Posterior cingulate gyrus (tissue), 11 donors: ENCODE results near the gene PLCB1.

ENCODE experiments used
- DNase-seq, 10 donors: peaks; one replicate each; pipeline versions ENCODE4 v3.0.0 to v3.0.0-alpha.2; 2020 to 2021; ENCODE audit warnings: mixed read lengths in 3 of 10
- intact Hi-C: fragments of 100-400 bp; cut with DNase I; formaldehyde crosslinking; loops from one replicate; pipeline ENCODE4 v1.15.1; 2023

Gene PLCB1

GRCh38 chr20:8205996-8206395 is 73.9 kb downstream of the PLCB1 start:
- intact Hi-C loops, result no loop called here
- DNase-seq, result no peak

- intact Hi-C loops, result no loop called here
- DNase-seq, result no peak
Measured at GRCh38 chr20:8208226-8208625, 76.2 kb downstream of the PLCB1 start.

DNA sequence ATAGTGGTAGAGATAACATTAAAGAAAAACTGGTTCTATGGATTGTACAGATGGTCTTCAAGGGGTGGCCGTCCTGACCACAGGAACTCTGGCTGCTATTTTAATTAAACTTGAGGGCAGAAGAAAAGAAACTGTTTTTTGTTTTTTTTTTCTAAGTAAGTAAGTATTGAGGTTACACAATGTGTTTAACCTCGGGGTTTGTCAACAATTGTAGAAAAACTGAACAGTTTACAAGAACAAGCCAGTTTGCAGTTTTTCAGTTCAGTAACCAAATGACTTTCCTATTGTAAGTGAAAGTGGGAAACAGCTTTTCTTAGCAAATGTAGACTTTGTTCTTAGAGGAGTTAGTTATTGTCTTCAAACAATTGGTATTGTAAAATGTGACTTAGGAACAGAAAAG is 77.0 kb downstream of the PLCB1 start:
- intact Hi-C loops, result no loop called here
- no peak for DNase-seq

DNA sequence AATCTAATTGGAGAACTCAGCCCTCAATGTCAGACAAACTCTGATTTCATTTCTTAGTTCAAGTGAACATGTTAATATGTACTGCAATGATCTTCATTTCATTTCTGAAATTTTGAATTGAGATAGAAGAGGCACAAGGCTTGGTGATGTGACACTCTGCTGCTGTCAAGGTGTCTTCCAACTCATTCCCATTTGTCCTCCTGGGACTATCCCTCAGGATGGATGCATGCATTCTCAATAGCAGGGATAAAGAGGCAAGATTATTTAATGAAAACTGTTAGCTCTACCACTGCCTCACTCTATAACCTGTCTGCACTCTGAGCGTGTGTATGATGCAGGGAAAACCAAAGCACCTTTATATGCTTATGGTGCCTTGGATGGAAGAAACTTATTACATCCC is 78.7 kb downstream of the PLCB1 start:
- intact Hi-C loops, result no loop called here
- no peak for DNase-seq

DNA sequence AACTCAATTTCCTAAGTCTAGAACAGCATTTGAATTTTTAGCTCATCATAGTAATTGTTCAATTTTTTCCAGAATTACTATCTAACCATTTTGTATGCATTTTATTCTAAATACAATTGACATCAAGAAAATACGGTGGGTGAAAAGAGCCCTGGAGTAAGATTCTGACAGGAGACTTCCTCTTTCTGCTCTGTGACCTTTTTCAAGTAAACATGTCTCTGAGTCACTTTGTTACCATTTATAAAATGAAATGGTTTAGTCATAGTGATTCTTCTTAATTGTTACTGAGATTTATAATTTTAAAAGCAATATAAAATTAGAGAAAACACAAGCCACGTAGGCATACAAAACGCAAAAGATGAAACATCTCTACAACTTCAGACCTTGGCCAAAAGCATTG is 80.2 kb downstream of the PLCB1 start:
- DNase-seq, result no peak
- intact Hi-C loops, result no loop called here

GRCh38 chr20:8213270-8213669 is 81.2 kb downstream of the PLCB1 start:
- intact Hi-C loops, result no loop called here

GRCh38 chr20:8213831-8214587 is 81.9 kb downstream of the PLCB1 start:
- intact Hi-C loops, result no loop called here
- no peak for DNase-seq

More at GRCh38 chr20:8213270-8213669, 81.2 kb downstream of the PLCB1 start:
- no peak for DNase-seq

GRCh38 chr20:8215361-8215781 is 83.3 kb downstream of the PLCB1 start:
- no peak for DNase-seq
- intact Hi-C loops, result no loop called here

GRCh38 chr20:8216375-8217200 is 84.5 kb downstream of the PLCB1 start:
- DNase-seq, result no peak
- intact Hi-C loops, result no loop called here

DNA sequence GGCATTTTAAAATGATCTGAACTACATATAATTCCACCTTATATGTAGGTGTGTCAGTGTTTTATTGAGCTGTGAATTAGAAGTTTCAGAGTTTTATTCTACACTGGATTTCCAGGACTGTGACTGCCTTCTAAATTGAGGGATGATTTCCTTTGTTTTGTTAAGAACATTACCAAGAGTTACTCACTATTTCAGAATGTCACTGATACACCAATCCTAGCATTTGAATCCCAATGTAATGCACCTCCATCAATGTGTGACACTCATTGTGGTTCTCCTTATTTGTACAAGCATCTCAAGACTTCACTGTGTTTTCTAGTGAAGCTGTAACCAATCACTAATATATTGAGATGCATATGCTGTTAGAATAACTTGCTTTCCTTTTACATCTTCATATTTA is 86.8 kb downstream of the PLCB1 start:
- DNase-seq, result no peak

DNA sequence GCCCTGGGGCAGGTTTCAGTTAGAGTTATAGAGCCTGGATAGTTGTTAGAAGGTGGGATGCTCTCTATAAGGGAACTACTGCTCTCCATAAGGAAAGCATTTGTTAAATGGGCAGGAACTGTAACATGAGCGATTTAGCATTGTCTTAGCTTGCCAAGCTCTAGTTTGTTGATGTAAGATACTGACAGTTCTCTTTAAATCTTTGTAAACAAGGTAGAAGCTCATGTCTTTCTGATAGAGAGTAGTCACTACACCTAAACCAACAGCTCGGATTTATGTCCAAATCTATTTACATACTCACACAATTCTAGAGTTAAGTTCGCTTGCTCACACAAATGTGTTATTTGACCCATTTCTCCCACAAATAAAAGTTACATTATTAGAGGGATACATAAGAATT is 87.3 kb downstream of the PLCB1 start:
- DNase-seq, result no peak
- intact Hi-C loops, result no loop called here

More for the DNA sequence above, 86.8 kb downstream of the PLCB1 start:
- intact Hi-C loops, result no loop called here

- intact Hi-C loops, result no loop called here
- no peak for DNase-seq
Measured at GRCh38 chr20:8220716-8221115, 88.7 kb downstream of the PLCB1 start.

DNA sequence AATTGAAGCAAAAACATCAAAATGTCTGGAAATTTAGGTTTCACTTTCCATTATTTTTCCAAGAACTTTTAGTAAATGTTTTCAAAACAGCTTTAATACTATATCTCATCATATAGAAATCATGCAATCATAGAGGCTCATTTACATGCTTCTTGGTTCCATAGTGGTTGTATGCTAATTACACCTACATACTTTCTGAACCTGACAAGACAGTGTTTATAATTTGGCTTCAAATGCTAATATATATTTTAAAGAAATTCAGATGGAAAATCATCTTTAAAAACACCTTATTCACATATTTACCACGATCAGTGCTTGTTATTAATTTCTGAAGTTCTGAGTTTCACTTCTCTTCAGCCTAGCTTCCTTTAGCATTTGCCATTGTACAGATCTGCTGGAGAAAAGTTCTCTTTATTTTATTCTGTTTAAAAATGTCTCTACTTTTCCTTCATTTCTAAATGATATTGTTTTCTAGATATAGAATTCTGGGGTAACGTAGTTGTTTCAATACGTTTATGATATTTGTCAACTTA is 89.9 kb downstream of the PLCB1 start:
- intact Hi-C loops, result no loop called here
- no peak for DNase-seq

DNA sequence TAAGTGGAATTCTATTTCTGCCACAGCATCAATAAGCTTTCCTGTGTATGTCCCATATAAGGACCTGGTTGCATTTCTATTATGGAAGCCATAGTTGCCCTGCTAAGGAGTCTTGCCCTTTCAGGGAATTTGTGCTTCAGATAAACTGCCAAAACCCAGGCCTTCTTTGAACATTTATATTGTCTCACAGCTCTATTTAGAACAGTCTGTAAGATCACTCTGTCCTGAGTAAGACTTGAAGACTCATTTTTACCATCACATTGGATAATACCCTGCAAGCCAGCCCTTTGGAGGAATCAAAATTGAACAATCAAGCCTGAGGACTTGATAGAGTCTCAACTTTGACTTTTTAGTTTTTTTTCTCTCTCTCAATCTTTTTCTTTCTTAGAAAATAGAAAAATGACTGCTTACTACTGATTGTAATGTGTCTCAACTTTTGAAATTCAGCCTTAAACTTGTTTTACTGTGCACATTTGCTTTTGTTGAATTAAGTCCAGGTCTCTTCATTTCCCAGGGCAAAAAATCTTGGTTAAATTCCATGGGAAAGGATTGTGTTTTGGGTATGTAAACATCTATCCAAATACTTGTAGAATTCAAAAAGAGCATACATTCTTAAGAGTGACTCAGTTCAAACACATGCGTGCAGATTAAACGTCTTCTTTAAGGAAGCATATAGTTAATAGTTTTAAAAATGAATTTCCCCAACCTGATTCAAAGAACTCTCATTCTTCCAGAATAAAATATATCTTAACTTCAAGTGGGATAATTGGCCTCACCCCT is 91.2 kb downstream of the PLCB1 start:
- DNase-seq, result no peak
- intact Hi-C loops, result no loop called here

GRCh38 chr20:8225658-8226057 is 93.6 kb downstream of the PLCB1 start:
- DNase-seq, result no peak
- intact Hi-C loops, result no loop called here

DNA sequence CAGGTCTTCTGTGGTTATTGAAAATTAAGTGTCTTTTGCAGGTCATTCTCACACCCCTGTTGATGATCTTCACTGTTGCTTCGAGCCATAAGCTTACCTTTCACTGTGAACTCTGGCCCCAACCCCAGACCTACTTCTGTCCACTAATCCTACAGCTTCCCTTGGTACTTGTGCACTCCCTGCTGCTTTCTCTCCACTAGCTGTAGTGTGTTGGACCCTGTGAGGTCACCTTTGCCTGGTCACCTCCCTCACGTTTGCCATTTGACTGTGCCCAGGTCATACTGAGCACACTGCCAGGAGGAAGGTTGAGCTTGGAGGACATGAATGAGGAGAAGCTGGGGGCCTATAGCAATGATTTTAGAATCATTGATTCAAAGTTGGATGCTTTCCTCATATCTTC is 94.0 kb downstream of the PLCB1 start:
- intact Hi-C loops, result no loop called here

DNA sequence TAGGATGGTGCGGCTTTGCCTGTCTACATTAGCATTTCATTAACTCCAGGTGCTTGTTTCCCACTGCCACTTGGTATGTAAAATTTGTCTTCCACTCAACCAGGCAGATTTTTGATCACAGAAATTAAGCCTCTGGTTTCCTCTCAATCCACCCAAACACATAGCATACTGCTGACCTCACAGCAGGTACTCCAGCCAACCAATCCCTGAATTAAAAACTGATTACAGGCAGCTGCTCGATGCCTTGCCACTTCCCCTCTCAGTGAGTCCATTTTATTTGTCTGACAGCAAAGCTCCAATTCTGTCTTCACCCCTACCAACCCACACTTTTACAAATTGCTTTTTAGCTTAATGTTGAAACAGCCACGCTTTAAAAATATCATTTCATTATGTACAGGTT is 95.2 kb downstream of the PLCB1 start:
- intact Hi-C loops, result no loop called here
- DNase-seq, result no peak

More for the DNA sequence above, 94.0 kb downstream of the PLCB1 start:
- no peak for DNase-seq

DNA sequence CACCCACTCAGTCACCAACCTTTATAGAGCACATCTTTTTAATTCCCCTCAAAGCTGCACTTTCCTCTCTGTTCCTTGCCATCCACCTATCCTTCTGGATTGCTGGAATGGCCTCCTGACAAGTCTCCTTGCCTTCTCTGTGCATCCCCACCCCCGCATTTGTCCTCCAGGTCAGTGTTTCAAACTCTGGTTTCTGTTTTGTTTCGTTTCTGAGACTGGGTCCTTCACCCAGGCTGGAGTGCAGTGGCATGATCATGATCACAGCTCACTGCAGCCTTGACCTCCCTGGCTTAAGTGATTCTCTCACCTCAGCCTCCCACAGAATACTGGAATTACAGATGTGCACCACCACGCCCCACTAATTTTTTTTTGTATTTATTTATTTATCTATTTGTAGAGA is 96.2 kb downstream of the PLCB1 start:
- DNase-seq, result no peak
- intact Hi-C loops, result no loop called here

GRCh38 chr20:8229090-8229489 is 97.0 kb downstream of the PLCB1 start:
- intact Hi-C loops, result no loop called here
- DNase-seq, result no peak

DNA sequence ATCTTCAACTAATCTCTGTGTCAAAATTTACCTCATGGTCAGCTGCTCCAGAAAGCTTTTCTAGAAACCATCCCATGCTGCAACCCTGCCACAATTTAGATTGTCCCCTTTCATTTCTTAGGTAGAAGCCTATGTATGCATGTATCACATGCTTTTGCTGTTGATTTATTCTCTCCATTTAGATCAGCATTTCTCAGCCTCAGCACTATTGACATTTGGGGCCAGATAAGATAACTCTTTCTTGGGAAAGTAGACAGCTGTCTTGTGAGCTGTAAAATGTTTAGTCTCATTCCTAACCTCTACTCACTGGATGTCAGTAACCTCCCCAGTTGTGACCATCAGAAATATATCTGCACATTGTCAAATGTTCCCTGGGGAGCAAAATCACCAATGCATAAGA is 99.0 kb downstream of the PLCB1 start:
- DNase-seq, result no peak
- intact Hi-C loops, result no loop called here

- DNase-seq, result no peak
- intact Hi-C loops, result no loop called here
Measured at GRCh38 chr20:8232332-8232731, 100.3 kb downstream of the PLCB1 start.
